Measurements from ENCODE around the gene LRP5.

- TF ChIP-seq JUN (IDR thresholded peaks at IDR 0.05; ENCODE audit: borderline replicate concordance, low read depth, low read length) = no peak
- no peak for TF ChIP-seq JUN (CRISPR knock-in tag; IDR thresholded peaks at IDR 0.05; ENCODE audit: borderline replicate concordance)
- no peak for TF ChIP-seq BRCA1 (IDR thresholded peaks at IDR 0.05)
- TF ChIP-seq BRCA1 (CRISPR knock-in tag; IDR thresholded peaks at IDR 0.05) = no peak
- no peak for TF ChIP-seq ZNF644 (tag; IDR thresholded peaks at IDR 0.05; ENCODE audit: low read depth)
- no peak for TF ChIP-seq TOE1 (IDR thresholded peaks at IDR 0.05; ENCODE audit: borderline replicate concordance)
- no peak for TF ChIP-seq TOE1 (CRISPR knock-in tag; IDR thresholded peaks at IDR 0.05; ENCODE audit: borderline replicate concordance, low read depth)
- TF ChIP-seq ZHX1 (conservative IDR thresholded peaks at IDR 0.05; ENCODE audit: low read length) = no peak
- TF ChIP-seq CHD2 (IDR thresholded peaks at IDR 0.05; ENCODE audit: low read depth, low read length) = no peak
- TF ChIP-seq POLR2AphosphoS5 (IDR thresholded peaks at IDR 0.05; ENCODE audit: control insufficient read depth, insufficient read depth, low read depth, low read length) = no peak
- no peak for TF ChIP-seq SP1 (CRISPR knock-in tag; IDR thresholded peaks at IDR 0.05)
Observed at GRCh38 chr11:68457898-68458249, 145.5 kb downstream of the LRP5 start.

Measured in K562 (cell line).